22Rv1 (cell line): Measurements from ENCODE around the gene DSEL.

ENCODE experiments used
- ZFX ChIP-seq: fragments of 450-650 bp; IDR thresholded peaks from 2 replicates; pipeline ENCODE4 v1.6.1; 2017; ENCODE audit warnings: antibody characterized with exemption, borderline replicate concordance
- TF ChIP-seq, protein P1 (sequence below): fragments of 450-650 bp; IDR thresholded peaks from 2 replicates; pipeline ENCODE4 v1.5.1; 2017; ENCODE audit warnings: mild to moderate bottlenecking

GRCh38 chr18:67485655-67486054 lies 30.9 kb downstream of the DSEL start:
- TF ChIP-seq, protein P1, sequence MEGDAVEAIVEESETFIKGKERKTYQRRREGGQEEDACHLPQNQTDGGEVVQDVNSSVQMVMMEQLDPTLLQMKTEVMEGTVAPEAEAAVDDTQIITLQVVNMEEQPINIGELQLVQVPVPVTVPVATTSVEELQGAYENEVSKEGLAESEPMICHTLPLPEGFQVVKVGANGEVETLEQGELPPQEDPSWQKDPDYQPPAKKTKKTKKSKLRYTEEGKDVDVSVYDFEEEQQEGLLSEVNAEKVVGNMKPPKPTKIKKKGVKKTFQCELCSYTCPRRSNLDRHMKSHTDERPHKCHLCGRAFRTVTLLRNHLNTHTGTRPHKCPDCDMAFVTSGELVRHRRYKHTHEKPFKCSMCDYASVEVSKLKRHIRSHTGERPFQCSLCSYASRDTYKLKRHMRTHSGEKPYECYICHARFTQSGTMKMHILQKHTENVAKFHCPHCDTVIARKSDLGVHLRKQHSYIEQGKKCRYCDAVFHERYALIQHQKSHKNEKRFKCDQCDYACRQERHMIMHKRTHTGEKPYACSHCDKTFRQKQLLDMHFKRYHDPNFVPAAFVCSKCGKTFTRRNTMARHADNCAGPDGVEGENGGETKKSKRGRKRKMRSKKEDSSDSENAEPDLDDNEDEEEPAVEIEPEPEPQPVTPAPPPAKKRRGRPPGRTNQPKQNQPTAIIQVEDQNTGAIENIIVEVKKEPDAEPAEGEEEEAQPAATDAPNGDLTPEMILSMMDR: no peak
- no peak for TF ChIP-seq ZFX
